ENCODE data around the gene TMED10.
"Not testable (repeated sequence)": the region's sequence is repeated elsewhere in the genome, so short reads cannot be mapped to it uniquely, and the experiment has no call there.

Gene TMED10

DNA sequence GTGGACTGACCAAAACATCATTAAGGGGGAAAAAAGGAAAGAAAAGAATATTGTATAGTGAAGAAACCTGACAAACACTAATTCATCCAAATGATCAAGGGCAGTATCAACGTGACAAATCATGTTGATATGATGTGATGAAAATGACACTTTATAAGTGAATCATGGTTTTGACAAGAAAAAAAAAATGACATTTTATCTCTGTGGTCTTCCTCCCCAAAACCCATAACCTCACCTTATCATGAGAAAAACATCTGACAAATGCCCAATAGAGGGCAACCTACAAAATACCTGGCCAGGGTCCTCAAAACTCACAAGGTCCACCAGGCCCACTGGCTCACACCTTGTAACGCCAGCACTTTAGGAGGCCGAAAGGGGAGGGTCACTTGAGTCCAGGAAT, 13.8 kb downstream of the TMED10 start:
- Histone ChIP-seq H3K27me3 (ENCODE audit: control insufficient read depth, insufficient read depth, low read length) (no peaks in the 10 kb centered on the region), H3K9ac (ENCODE audit: low read length) (no peak overlapping the region), H3K36me3 (ENCODE audit: control insufficient read depth, insufficient read depth, low read length) (no peaks in the 10 kb centered on the region), H3K9me3 (ENCODE audit: control insufficient read depth, insufficient read depth, low read depth, low read length) (no peaks in the 10 kb centered on the region), H3K27ac (ENCODE audit: low read depth, low read length) (no peak overlapping the region), H3K4me1 (ENCODE audit: control insufficient read depth, insufficient read depth, low read length) (peaks cover 13% of the 10 kb centered on the region), H3K4me3 (ENCODE audit: low read depth, low read length) (no peak overlapping the region)

- Histone ChIP-seq H3K4me1 (ENCODE audit: control insufficient read depth, insufficient read depth, low read length) (peaks cover 6% of the 10 kb centered on the region; the same call in 1 of the 2 replicates), H3K4me3 (ENCODE audit: low read depth, low read length) (no peak overlapping the region), H3K27me3 (ENCODE audit: control insufficient read depth, insufficient read depth, low read length) (no peaks in the 10 kb centered on the region), H3K9ac (ENCODE audit: low read length) (no peak overlapping the region), H3K27ac (ENCODE audit: low read depth, low read length) (peak overlapping the region; percentile 19; the same call in 1 of the 2 replicates), H3K36me3 (ENCODE audit: control insufficient read depth, insufficient read depth, low read length) (no peaks in the 10 kb centered on the region), H3K9me3 (ENCODE audit: control insufficient read depth, insufficient read depth, low read depth, low read length) (no peaks in the 10 kb centered on the region)
Observed at GRCh38 chr14:75158843-75159614, 17.4 kb downstream of the TMED10 start.

- Histone ChIP-seq H3K27ac (ENCODE audit: low read depth, low read length) (no peak overlapping the region), H3K36me3 (ENCODE audit: control insufficient read depth, insufficient read depth, low read length) (0 out of 2 replicates have a peak, but pooled peaks cover 1% of the 10 kb centered on the region), H3K4me1 (ENCODE audit: control insufficient read depth, insufficient read depth, low read length) (peaks cover 12% of the 10 kb centered on the region), H3K9ac (ENCODE audit: low read length) (no peak overlapping the region), H3K4me3 (ENCODE audit: low read depth, low read length) (no peak overlapping the region), H3K9me3 (ENCODE audit: control insufficient read depth, insufficient read depth, low read depth, low read length) (no peaks in the 10 kb centered on the region), H3K27me3 (ENCODE audit: control insufficient read depth, insufficient read depth, low read length) (no peaks in the 10 kb centered on the region)
Observed at GRCh38 chr14:75156901-75157300, 19.5 kb downstream of the TMED10 start.

DNA sequence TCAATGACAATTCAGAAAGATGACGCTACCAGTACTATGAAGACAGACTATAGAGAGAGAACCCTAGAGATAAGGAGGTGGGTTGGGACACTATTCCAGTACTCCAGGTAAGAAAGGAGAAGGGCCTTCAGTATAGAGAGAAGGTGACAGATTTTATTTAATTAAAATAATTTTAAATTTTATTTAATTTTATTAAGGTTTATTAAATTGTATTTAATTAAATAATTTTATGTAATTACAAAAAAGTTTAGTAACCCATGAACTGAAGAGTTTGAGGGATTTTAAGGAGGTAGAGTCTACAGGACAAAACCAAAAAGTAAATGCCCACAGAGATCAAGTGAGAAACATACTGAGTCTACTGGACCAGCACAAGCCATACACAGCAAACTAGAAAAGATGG, 20.3 kb downstream of the TMED10 start:
- Histone ChIP-seq H3K36me3 (ENCODE audit: control insufficient read depth, insufficient read depth, low read length) (peaks cover 7% of the 10 kb centered on the region; the same call in 1 of the 2 replicates), H3K9ac (ENCODE audit: low read length) (no peak overlapping the region), H3K27ac (ENCODE audit: low read depth, low read length) (no peak overlapping the region), H3K4me1 (ENCODE audit: control insufficient read depth, insufficient read depth, low read length) (peaks cover 11% of the 10 kb centered on the region), H3K4me3 (ENCODE audit: low read depth, low read length) (no peak overlapping the region), H3K27me3 (ENCODE audit: control insufficient read depth, insufficient read depth, low read length) (no peaks in the 10 kb centered on the region), H3K9me3 (ENCODE audit: control insufficient read depth, insufficient read depth, low read depth, low read length) (no peaks in the 10 kb centered on the region)

GRCh38 chr14:75155169-75155568, 21.2 kb downstream of the TMED10 start:
- Histone ChIP-seq H3K27me3 (ENCODE audit: control insufficient read depth, insufficient read depth, low read length) (no peaks in the 10 kb centered on the region), H3K9me3 (ENCODE audit: control insufficient read depth, insufficient read depth, low read depth, low read length) (no peaks in the 10 kb centered on the region), H3K4me3 (ENCODE audit: low read depth, low read length) (no peak overlapping the region), H3K9ac (ENCODE audit: low read length) (no peak overlapping the region), H3K4me1 (ENCODE audit: control insufficient read depth, insufficient read depth, low read length) (peaks cover 6% of the 10 kb centered on the region), H3K27ac (ENCODE audit: low read depth, low read length) (no peak overlapping the region), H3K36me3 (ENCODE audit: control insufficient read depth, insufficient read depth, low read length) (peaks cover 13% of the 10 kb centered on the region; the same call in 1 of the 2 replicates)

DNA sequence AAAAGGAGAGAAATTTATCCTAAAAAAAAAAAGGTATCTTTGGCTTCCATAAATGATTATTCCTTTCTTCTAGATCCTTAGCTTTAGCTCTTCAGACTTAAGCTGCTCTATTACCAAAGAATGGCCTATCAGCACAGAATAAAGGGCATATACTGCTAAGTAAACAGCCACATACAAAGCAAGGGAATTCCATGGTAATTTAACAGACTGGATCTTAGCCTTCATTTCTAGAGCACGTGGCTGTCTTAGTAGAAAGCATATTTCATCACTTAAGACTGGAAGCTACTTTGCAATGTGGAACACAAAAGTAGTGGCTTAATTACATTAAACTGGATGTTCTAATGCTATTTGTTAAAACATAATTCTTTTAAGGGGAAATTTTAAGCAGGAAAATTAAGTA, 23.1 kb downstream of the TMED10 start:
- Histone ChIP-seq H3K4me1 (ENCODE audit: control insufficient read depth, insufficient read depth, low read length) (peaks cover 9% of the 10 kb centered on the region), H3K36me3 (ENCODE audit: control insufficient read depth, insufficient read depth, low read length) (peaks cover 23% of the 10 kb centered on the region; the same call in 1 of the 2 replicates), H3K9ac (ENCODE audit: low read length) (no peak overlapping the region), H3K4me3 (ENCODE audit: low read depth, low read length) (no peak overlapping the region), H3K9me3 (ENCODE audit: control insufficient read depth, insufficient read depth, low read depth, low read length) (no peaks in the 10 kb centered on the region), H3K27ac (ENCODE audit: low read depth, low read length) (no peak overlapping the region), H3K27me3 (ENCODE audit: control insufficient read depth, insufficient read depth, low read length) (no peaks in the 10 kb centered on the region)

GRCh38 chr14:75151851-75152250, 24.6 kb downstream of the TMED10 start:
- H3K27ac ChIP-seq (ENCODE audit: low read depth, low read length): no peak overlapping the region
- H3K9me3 ChIP-seq (ENCODE audit: control insufficient read depth, insufficient read depth, low read depth, low read length): no peaks in the 10 kb centered on the region
- no peaks in the 10 kb centered on the region for H3K27me3 ChIP-seq (ENCODE audit: control insufficient read depth, insufficient read depth, low read length)
- H3K4me1 ChIP-seq (ENCODE audit: control insufficient read depth, insufficient read depth, low read length): peaks cover 15% of the 10 kb centered on the region
- peaks cover 23% of the 10 kb centered on the region; the same call in 1 of the 2 replicates for H3K36me3 ChIP-seq (ENCODE audit: control insufficient read depth, insufficient read depth, low read length)
- no peak overlapping the region for H3K9ac ChIP-seq (ENCODE audit: low read length)
- no peak overlapping the region for H3K4me3 ChIP-seq (ENCODE audit: low read depth, low read length)

DNA sequence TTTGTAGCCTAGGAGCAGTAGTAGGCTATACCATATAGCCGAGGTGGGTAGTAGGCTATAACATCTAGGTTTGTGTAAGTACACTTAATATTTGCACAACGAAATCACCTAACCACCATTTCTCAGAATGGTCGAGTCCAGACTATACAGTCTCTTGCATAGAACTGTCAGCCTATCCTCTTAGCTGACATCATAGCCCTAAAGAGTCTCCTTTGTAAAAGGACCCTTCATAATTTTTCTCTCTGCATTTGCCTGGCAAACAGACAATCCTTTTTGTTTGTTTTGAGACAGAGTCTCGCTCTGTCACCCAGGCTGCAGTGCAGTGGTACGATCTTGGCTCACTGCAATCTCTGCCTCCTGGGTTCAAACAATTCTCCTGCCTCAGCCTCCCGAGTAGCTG, 25.8 kb downstream of the TMED10 start:
- H3K4me3 ChIP-seq (ENCODE audit: low read depth, low read length); H3K9me3 ChIP-seq (ENCODE audit: control insufficient read depth, insufficient read depth, low read depth, low read length); H3K9ac ChIP-seq (ENCODE audit: low read length); H3K27me3 ChIP-seq (ENCODE audit: control insufficient read depth, insufficient read depth, low read length); H3K27ac ChIP-seq (ENCODE audit: low read depth, low read length): not testable (repeated sequence)
- peaks cover 28% of the 10 kb centered on the region; the same call in 1 of the 2 replicates for H3K36me3 ChIP-seq (ENCODE audit: control insufficient read depth, insufficient read depth, low read length)
- H3K4me1 ChIP-seq (ENCODE audit: control insufficient read depth, insufficient read depth, low read length): peaks cover 15% of the 10 kb centered on the region

DNA sequence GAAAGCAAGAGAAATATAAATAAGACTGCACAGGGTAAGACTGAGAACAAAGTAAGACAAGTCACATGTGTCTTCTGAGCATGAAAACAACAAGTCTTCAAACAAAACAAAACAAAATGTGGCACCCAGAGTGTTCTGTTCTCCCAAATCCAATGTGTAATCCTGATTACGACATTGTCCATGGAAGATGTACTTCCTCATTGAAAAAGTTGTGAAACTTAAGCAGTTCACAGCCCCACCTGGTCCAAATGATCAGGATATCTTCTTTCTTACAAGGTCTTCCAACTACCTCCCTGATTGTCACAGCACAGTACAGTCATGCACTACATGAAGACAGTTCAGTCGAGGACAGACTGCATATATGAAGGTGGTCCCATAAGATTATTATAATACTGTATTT, 26.3 kb downstream of the TMED10 start:
- no peaks in the 10 kb centered on the region for H3K27me3 ChIP-seq (ENCODE audit: control insufficient read depth, insufficient read depth, low read length)
- H3K4me3 ChIP-seq (ENCODE audit: low read depth, low read length): no peak overlapping the region
- H3K9ac ChIP-seq (ENCODE audit: low read length): no peak overlapping the region
- peaks cover 30% of the 10 kb centered on the region for H3K36me3 ChIP-seq (ENCODE audit: control insufficient read depth, insufficient read depth, low read length)
- no peak overlapping the region for H3K27ac ChIP-seq (ENCODE audit: low read depth, low read length)
- no peaks in the 10 kb centered on the region for H3K9me3 ChIP-seq (ENCODE audit: control insufficient read depth, insufficient read depth, low read depth, low read length)
- peaks cover 15% of the 10 kb centered on the region for H3K4me1 ChIP-seq (ENCODE audit: control insufficient read depth, insufficient read depth, low read length)

DNA sequence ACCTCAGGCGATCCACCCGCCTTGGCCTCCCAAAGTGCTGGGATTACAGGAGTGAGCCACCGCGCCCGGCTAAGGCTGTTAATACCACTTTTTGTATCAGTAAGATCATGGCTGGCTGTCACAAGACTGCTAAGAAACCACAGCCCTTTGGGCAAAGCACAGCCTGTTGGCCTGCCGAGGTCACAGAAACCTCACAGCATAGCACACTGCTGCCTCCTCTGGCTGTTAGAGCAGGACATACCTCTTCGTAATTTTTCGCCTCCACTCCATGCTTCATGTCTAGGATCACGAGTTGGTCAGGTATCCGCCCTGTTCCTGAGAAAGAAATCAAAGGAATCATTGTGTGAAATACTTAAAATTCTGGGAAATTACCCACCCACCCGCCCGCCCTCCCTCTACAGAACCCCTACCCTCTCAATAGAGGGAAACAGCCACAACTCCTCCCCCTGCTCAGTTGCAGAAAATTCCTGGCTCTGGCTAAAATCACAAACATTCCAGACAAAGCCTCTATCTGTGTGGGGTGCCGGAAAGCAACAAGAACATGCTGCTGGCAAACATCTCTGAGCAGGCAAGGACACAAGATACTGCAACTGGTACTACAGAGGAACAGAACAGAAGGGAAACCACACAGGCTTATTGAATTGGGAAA, 28.9 kb downstream of the TMED10 start:
- Histone ChIP-seq H3K4me1 (ENCODE audit: control insufficient read depth, insufficient read depth, low read length) (peaks cover 9% of the 10 kb centered on the region), H3K9ac (ENCODE audit: low read length) (peak overlapping the region; percentile 54), H3K4me3 (ENCODE audit: low read depth, low read length) (peak overlapping the region; percentile 5; the same call in 1 of the 2 replicates), H3K27me3 (ENCODE audit: control insufficient read depth, insufficient read depth, low read length) (no peaks in the 10 kb centered on the region), H3K27ac (ENCODE audit: low read depth, low read length) (peak overlapping the region; percentile 76; the same call in 1 of the 2 replicates), H3K36me3 (ENCODE audit: control insufficient read depth, insufficient read depth, low read length) (peaks cover 39% of the 10 kb centered on the region), H3K9me3 (ENCODE audit: control insufficient read depth, insufficient read depth, low read depth, low read length) (no peaks in the 10 kb centered on the region)

DNA sequence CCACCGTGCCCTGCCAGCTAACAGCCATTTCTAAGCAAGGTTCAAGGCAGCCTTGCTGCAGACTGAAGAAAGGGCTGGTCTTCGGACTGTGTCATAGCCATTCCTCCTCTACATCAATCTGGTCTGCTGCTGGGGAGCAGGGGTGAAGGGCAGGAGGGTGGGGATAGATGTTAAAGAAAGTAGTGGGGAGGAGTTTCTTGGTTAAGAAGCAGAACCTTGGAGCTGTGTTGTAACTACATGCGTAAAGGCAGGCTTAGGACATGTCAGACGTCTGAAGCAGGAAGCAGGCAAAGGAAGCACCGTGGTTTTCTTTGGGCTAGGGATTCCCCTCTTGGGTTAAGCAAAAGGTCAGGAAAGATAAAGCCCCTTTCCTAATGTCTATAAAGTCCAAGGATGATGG, 31.5 kb downstream of the TMED10 start:
- H3K36me3 ChIP-seq (ENCODE audit: control insufficient read depth, insufficient read depth, low read length): peaks cover 24% of the 10 kb centered on the region
- no peak overlapping the region for H3K9ac ChIP-seq (ENCODE audit: low read length)
- H3K4me3 ChIP-seq (ENCODE audit: low read depth, low read length): no peak overlapping the region
- peaks cover 9% of the 10 kb centered on the region for H3K4me1 ChIP-seq (ENCODE audit: control insufficient read depth, insufficient read depth, low read length)
- H3K27me3 ChIP-seq (ENCODE audit: control insufficient read depth, insufficient read depth, low read length): no peaks in the 10 kb centered on the region
- H3K9me3 ChIP-seq (ENCODE audit: control insufficient read depth, insufficient read depth, low read depth, low read length): no peaks in the 10 kb centered on the region
- H3K27ac ChIP-seq (ENCODE audit: low read depth, low read length): no peak overlapping the region

All from HUES6 (cell line).